ENCODE results near the gene HMGN4.

DNA sequence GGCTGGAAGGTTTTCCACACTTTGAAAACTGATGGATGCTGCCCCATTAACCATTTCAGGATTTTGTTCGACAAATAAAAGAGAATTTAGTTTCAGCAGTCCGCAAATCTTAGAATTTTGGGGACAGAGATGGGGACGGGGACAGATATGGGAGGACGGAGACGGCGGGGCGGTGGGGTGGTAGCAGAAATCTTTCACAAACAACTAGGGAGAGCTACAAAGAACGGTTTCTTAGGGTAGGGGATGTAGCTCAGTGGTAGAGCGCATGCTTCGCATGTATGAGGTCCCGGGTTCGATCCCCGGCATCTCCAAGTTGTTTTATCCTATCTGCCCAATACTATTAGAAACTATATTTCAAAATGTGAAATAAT, 15.1 kb downstream of the HMGN4 start:
- TF ChIP-seq POLR2A (IDR thresholded peaks at IDR 0.05) (no peak), POLR2AphosphoS5 (IDR thresholded peaks at IDR 0.05) (peak; percentile 54)
- TF ChIP-seq, protein P1, sequence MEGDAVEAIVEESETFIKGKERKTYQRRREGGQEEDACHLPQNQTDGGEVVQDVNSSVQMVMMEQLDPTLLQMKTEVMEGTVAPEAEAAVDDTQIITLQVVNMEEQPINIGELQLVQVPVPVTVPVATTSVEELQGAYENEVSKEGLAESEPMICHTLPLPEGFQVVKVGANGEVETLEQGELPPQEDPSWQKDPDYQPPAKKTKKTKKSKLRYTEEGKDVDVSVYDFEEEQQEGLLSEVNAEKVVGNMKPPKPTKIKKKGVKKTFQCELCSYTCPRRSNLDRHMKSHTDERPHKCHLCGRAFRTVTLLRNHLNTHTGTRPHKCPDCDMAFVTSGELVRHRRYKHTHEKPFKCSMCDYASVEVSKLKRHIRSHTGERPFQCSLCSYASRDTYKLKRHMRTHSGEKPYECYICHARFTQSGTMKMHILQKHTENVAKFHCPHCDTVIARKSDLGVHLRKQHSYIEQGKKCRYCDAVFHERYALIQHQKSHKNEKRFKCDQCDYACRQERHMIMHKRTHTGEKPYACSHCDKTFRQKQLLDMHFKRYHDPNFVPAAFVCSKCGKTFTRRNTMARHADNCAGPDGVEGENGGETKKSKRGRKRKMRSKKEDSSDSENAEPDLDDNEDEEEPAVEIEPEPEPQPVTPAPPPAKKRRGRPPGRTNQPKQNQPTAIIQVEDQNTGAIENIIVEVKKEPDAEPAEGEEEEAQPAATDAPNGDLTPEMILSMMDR (IDR thresholded peaks at IDR 0.05) = peak in 1 of 4 experiments; percentile 4

Measured in prostate gland (tissue), 2 donors.